ENCODE data around the gene CDR2. TPM values are rescaled to one million over a fixed set of nuclear protein-coding genes. Genes with fewer than 3 reads are reported as not detected.

The CDR2 gene
- 41.8 and 44.4 TPM in 2 replicates for total RNA-seq

GRCh38 chr16:22374311-22375116 is at the start of gene CDR2:
CDR2 (minus strand) TSS chr16:22374619; CDS start chr16:22374309, 310 bp downstream.

DNA sequence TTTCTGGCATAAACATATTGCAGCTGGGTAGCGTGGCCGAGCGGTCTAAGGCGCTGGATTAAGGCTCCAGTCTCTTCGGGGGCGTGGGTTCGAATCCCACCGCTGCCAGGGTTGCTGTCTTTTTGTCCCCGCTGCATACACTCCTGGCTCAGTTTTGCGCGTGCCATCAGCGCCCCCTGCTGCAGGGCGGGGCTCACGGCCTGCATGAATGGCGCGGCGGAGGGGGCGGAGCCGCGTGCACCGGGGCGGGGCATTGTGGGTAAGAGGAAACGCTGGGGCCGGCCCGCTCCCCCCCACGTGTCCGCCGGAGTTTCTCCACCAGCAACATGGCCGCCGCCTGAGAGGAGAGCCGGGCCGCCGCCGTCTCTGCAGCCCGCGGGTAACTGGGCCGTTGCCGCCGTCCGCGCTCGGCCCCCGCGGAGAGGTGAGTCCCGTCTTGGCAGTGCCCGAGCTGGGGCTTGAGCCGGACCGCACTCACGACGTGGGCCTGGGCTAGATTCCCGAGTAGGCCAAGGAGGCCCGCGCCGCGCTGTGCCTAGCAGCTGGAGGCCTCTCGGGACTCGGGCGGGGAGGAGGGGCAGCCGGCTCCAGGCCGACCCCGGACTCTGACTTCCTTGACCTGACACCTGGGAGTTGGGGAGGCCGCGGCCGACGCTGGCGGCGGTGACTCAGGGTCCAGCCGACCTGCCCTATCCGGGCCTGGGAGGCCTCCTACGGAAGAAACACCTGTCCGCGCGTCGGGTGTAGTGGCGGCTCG is 77.1 kb downstream of the CDR2 start, which contains the start of gene POLR3E:
TSS of gene POLR3E (plus strand) at position 296 of the 757 bp plus-strand sequence. CDS start 5,560 bp downstream, outside the sequence.

Other genes with a start within 250 kb of the CDR2 start
- gene SDR42E2, start 212.1 kb downstream of the CDR2 start, total RNA-seq, result not detected in 2 replicates
- 55.3 and 60.1 TPM in 2 replicates for gene EEF2K, start 168.3 kb downstream of the CDR2 start, total RNA-seq
- 31.0 and 38.5 TPM in 2 replicates for gene POLR3E, start 77.2 kb downstream of the CDR2 start, total RNA-seq
- gene NPIPB5, start 136.3 kb upstream of the CDR2 start, total RNA-seq, result 97.6 and 166 TPM in 2 replicates